BLaER1 (cell line): ENCODE measurements around the gene MSH6.
A peak's percentile ranks its signal among the peaks of the same experiment; 100 is the strongest.

Experiments
- H3K27ac ChIP-seq: shearing (Covaris generic); formaldehyde crosslinking; 2 replicates; pipeline ENCODE4 v1.8.1; 2022
- H3K27me3 ChIP-seq: shearing (Covaris generic); formaldehyde crosslinking; 2 replicates; pipeline ENCODE4 v1.8.1; 2022
- H3K36me3 ChIP-seq: shearing (Covaris generic); formaldehyde crosslinking; 2 replicates; pipeline ENCODE4 v1.8.1; 2022
- H3K4me1 ChIP-seq: shearing (Covaris generic); formaldehyde crosslinking; 2 replicates; pipeline ENCODE4 v1.8.1; 2022
- H3K4me2 ChIP-seq: shearing (Covaris generic); formaldehyde crosslinking; 2 replicates; pipeline ENCODE4 v1.8.1; 2022
- H3K4me3 ChIP-seq: shearing (Covaris generic); formaldehyde crosslinking; 2 replicates; pipeline ENCODE4 v1.8.1; 2022
- H3K9ac ChIP-seq: shearing (Covaris generic); formaldehyde crosslinking; 2 replicates; pipeline ENCODE4 v1.8.1; 2022
- H3K9me3 ChIP-seq: shearing (Covaris generic); formaldehyde crosslinking; 2 replicates; pipeline ENCODE4 v1.8.1; 2022
- H4K20me1 ChIP-seq: shearing (Covaris generic); formaldehyde crosslinking; 2 replicates; pipeline ENCODE4 v1.8.1; 2022
- Cebpa-rat ChIP-seq: shearing (Covaris generic); IDR thresholded peaks from 2 replicates; pipeline ENCODE4 v1.8.1; 2022

The MSH6 gene

DNA sequence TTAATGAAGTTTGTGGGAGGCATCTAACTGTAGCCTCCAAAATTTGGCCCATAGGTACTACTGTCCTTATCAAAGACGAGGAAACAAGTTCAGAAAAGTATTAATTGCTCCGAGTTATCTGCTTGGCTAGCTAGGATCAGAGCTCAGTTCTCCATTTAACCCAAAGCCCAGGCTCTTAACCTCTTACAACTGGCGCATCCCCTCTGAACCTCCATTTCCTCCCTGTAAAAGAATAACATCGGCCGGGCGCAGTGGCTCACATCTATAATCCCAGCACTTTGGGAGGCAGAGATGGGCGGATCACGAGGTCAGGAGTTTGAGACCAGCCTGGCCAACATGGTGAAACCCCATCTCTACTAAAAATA, 3.5 kb upstream of the MSH6 start:
- Histone ChIP-seq H3K9me3 (no peaks in the 10 kb centered on the region), H3K4me3 (no peak overlapping the region), H3K36me3 (peaks cover 66% of the 10 kb centered on the region), H3K9ac (no peak overlapping the region), H3K27me3 (no peaks in the 10 kb centered on the region), H3K27ac (no peak overlapping the region), H3K4me1 (peaks cover 76% of the 10 kb centered on the region), H4K20me1 (peaks cover 99% of the 10 kb centered on the region), H3K4me2 (peak overlapping the region; percentile 17; the same call in 1 of the 2 replicates)
- no peak for TF ChIP-seq Cebpa-rat

GRCh38 chr2:47782381-47782670, 619 bp upstream of the MSH6 start:
- Histone ChIP-seq H3K36me3 (peaks cover 66% of the 10 kb centered on the region), H3K4me1 (peaks cover 80% of the 10 kb centered on the region), H3K27me3 (no peaks in the 10 kb centered on the region), H3K27ac (peak overlapping the region; percentile 91), H3K9ac (peak overlapping the region; percentile 94), H3K4me2 (peak overlapping the region; percentile 92), H4K20me1 (peaks cover 99% of the 10 kb centered on the region), H3K4me3 (peak overlapping the region; percentile 81), H3K9me3 (no peaks in the 10 kb centered on the region)
- TF ChIP-seq Cebpa-rat: no peak

DNA sequence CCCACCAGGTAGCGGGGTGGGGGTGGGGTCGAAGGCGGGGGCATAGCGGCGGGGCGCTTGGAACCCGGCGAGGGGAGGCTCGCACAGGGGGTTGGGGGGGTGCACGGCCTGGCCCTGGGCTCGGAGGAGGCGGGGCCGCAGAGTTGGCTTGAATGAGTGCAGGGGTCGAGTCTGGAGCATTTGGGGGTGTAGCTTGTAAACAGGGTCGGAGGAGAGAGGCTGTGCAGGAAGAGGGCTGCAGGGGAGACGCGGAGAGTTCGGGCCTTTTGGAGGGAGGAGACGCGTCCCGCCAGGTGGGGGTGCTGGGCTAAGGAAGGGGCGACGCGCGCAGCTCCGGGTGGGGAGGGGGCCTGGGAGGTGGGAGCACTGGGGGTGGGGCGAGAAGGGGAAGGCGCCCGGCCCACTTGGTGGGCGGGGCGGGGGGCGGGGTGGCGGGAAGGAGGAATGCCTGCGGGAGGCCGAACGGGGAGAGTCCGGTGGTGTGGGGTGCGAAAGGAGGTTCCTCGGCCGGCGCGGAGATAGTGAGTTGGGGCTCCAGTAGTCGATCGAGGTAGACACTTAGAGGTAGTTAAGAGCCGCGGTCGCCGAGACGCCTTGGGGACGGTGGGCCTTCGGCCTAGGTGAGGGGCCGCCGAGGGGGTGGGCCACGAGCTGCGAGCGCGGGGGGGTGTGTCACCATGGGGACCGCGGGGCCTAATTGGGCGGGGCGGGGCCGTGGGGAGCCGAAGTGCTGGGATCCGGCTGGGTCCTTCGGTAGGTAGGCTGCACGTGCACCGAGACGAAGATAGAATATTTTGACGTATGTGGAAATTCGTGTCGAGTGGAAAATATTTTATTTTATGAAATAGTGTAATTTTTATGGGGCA, 774 bp downstream of the MSH6 start:
- no peak for TF ChIP-seq Cebpa-rat
- peaks cover 63% of the 10 kb centered on the region for H3K36me3 ChIP-seq
- H3K4me3 ChIP-seq: peak overlapping the region; percentile 81
- H3K4me1 ChIP-seq: peaks cover 69% of the 10 kb centered on the region
- no peaks in the 10 kb centered on the region for H3K9me3 ChIP-seq
- peak overlapping the region; percentile 92 for H3K4me2 ChIP-seq
- H3K27me3 ChIP-seq: no peaks in the 10 kb centered on the region
- H4K20me1 ChIP-seq: peaks cover 99% of the 10 kb centered on the region
- peak overlapping the region; percentile 94 for H3K9ac ChIP-seq
- H3K27ac ChIP-seq: peak overlapping the region; percentile 91

DNA sequence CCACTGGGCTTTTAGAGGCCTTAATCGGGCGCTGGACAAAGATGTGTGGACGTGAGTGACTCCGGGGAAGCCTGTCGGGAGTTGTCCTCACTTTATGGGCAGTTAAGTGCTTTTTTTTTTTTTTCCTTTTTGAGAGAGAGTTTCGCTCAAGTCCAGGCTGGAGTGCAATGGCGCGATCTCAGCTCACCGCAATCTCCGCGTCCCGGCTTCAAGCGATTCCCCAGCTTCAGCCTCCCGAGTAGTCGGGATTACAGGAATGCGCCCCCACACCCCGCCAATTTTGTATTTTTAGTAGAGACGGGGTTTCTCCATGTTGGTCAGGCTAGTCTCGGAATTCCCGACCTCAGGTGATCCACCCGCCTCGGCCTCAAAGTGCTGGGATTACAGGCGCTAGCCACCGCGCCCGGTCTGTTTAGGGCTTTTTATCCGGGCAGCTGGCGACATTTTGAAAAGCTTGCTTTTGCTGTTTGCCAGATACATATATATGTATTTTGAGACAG, 1.5 kb downstream of the MSH6 start:
- H3K4me1 ChIP-seq: peaks cover 64% of the 10 kb centered on the region
- no peaks in the 10 kb centered on the region for H3K27me3 ChIP-seq
- no peak for TF ChIP-seq Cebpa-rat
- H3K4me2 ChIP-seq: peak overlapping the region; percentile 87
- H4K20me1 ChIP-seq: peaks cover 99% of the 10 kb centered on the region
- peak overlapping the region; percentile 81 for H3K4me3 ChIP-seq
- H3K9me3 ChIP-seq: no peaks in the 10 kb centered on the region
- H3K27ac ChIP-seq: no peak overlapping the region
- peaks cover 63% of the 10 kb centered on the region for H3K36me3 ChIP-seq
- peak overlapping the region; percentile 74 for H3K9ac ChIP-seq

GRCh38 chr2:47785986-47786385, 3.0 kb downstream of the MSH6 start:
- Histone ChIP-seq H3K4me1 (peaks cover 48% of the 10 kb centered on the region), H3K27me3 (no peaks in the 10 kb centered on the region), H3K4me2 (peak overlapping the region; percentile 87), H3K9me3 (no peaks in the 10 kb centered on the region), H3K9ac (no peak overlapping the region), H3K4me3 (peak overlapping the region; percentile 14; the same call in 1 of the 2 replicates), H4K20me1 (peaks cover 99% of the 10 kb centered on the region), H3K27ac (no peak overlapping the region), H3K36me3 (peaks cover 67% of the 10 kb centered on the region)
- no peak for TF ChIP-seq Cebpa-rat

DNA sequence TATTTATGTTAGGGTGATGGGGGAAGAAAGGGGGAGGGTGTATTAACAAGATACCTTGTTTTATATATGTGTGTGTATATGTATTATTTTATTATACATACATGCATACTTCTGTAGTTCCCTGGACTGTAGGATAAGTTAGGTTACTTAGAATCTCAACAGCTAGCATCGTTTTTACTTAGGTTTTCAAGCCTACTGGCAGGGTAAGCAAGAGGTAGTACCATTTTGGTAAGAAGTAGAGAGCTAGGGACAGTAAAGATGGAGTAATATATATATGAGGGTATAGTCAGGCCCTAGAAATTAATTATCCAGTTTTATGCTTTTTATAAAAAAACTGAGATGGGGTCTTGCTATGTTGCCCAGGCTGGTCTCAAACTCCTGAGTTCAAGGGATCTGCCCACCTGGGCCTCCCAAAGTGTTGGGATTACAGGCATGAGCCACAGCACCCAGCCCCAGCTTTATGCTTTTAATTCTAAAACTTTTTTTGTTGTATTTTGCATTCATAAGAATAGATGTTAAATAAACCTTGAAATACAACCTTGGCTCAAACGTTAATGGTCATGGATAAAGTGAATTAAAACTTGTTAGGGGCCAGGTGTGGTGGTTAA, 13.2 kb downstream of the MSH6 start:
- Histone ChIP-seq H3K4me3 (no peak overlapping the region), H3K9me3 (no peaks in the 10 kb centered on the region), H3K4me1 (no peaks in the 10 kb centered on the region), H4K20me1 (peaks cover 100% of the 10 kb centered on the region), H3K27me3 (no peaks in the 10 kb centered on the region), H3K4me2 (no peak overlapping the region), H3K27ac (no peak overlapping the region), H3K9ac (no peak overlapping the region), H3K36me3 (peaks cover 100% of the 10 kb centered on the region)
- TF ChIP-seq Cebpa-rat: no peak

DNA sequence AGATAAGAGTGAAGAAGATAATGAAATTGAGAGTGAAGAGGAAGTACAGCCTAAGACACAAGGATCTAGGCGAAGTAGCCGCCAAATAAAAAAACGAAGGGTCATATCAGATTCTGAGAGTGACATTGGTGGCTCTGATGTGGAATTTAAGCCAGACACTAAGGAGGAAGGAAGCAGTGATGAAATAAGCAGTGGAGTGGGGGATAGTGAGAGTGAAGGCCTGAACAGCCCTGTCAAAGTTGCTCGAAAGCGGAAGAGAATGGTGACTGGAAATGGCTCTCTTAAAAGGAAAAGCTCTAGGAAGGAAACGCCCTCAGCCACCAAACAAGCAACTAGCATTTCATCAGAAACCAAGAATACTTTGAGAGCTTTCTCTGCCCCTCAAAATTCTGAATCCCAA, 15.7 kb downstream of the MSH6 start:
- no peaks in the 10 kb centered on the region for H3K4me1 ChIP-seq
- no peak for TF ChIP-seq Cebpa-rat
- H4K20me1 ChIP-seq: peaks cover 100% of the 10 kb centered on the region
- H3K27me3 ChIP-seq: no peaks in the 10 kb centered on the region
- H3K27ac ChIP-seq: no peak overlapping the region
- peaks cover 100% of the 10 kb centered on the region for H3K36me3 ChIP-seq
- H3K9me3 ChIP-seq: peaks cover 15% of the 10 kb centered on the region; the same call in 1 of the 2 replicates
- H3K4me2 ChIP-seq: no peak overlapping the region
- no peak overlapping the region for H3K4me3 ChIP-seq
- no peak overlapping the region for H3K9ac ChIP-seq

- Histone ChIP-seq H3K27ac (no peak overlapping the region), H3K4me3 (no peak overlapping the region), H3K9me3 (peaks cover 15% of the 10 kb centered on the region; the same call in 1 of the 2 replicates), H3K4me2 (no peak overlapping the region), H3K4me1 (no peaks in the 10 kb centered on the region), H3K9ac (no peak overlapping the region), H4K20me1 (peaks cover 100% of the 10 kb centered on the region), H3K36me3 (peaks cover 100% of the 10 kb centered on the region), H3K27me3 (no peaks in the 10 kb centered on the region)
- TF ChIP-seq Cebpa-rat: no peak
These were observed 16.2 kb downstream of the MSH6 start for GRCh38 chr2:47799031-47799609.

DNA sequence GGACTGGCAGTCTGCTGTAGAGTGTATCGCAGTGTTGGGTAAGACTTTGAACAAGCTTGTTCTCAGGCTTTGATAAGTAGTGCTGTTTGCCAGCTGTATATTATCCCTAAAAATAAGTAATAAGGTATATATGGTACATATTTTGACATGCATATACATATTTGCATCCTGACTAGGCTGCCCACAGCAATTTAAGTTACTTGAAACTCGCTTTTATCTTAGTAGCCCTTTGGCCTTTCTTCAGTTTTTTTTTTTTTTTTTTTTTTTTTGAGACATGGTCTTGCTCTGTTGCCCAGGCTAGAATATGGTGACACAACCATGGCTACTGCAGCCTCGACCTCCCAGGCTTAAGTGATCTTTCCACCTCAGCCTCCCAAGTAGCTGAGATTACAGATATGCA, 18.2 kb downstream of the MSH6 start:
- no peaks in the 10 kb centered on the region for H3K27me3 ChIP-seq
- no peak overlapping the region for H3K9ac ChIP-seq
- TF ChIP-seq Cebpa-rat: no peak
- no peak overlapping the region for H3K4me3 ChIP-seq
- H4K20me1 ChIP-seq: peaks cover 99% of the 10 kb centered on the region
- H3K4me2 ChIP-seq: no peak overlapping the region
- no peaks in the 10 kb centered on the region for H3K4me1 ChIP-seq
- peaks cover 15% of the 10 kb centered on the region; the same call in 1 of the 2 replicates for H3K9me3 ChIP-seq
- H3K27ac ChIP-seq: no peak overlapping the region
- H3K36me3 ChIP-seq: peaks cover 99% of the 10 kb centered on the region

- H3K4me3 ChIP-seq: no peak overlapping the region
- peaks cover 99% of the 10 kb centered on the region for H3K36me3 ChIP-seq
- H3K27me3 ChIP-seq: no peaks in the 10 kb centered on the region
- H3K27ac ChIP-seq: no peak overlapping the region
- H3K4me1 ChIP-seq: no peaks in the 10 kb centered on the region
- TF ChIP-seq Cebpa-rat: no peak
- H3K9ac ChIP-seq: no peak overlapping the region
- peaks cover 15% of the 10 kb centered on the region; the same call in 1 of the 2 replicates for H3K9me3 ChIP-seq
- H4K20me1 ChIP-seq: peaks cover 92% of the 10 kb centered on the region
- no peak overlapping the region for H3K4me2 ChIP-seq
These were observed 20.4 kb downstream of the MSH6 start for GRCh38 chr2:47803363-47803762.
